WI38 (cell line): ENCODE results near the gene NMUR2.
A peak's percentile ranks its signal among the peaks of the same experiment; 100 is the strongest.

ENCODE experiments used
- H3K4me3 ChIP-seq: 2 replicates; pipeline ENCODE4 v1.5.1; 2011; ENCODE audit warnings: low read depth, mild to moderate bottlenecking, control low read depth, low read length
- CTCF ChIP-seq: IDR thresholded peaks from 2 replicates; pipeline ENCODE4 v1.5.1; 2012; ENCODE audit warnings: low read depth, mild to moderate bottlenecking, control low read depth, low read length

Gene NMUR2

GRCh38 chr5:152358861-152359568 lies 46.1 kb downstream of the NMUR2 start:
- no peak for TF ChIP-seq CTCF
- H3K4me3 ChIP-seq: no peak overlapping the region

GRCh38 chr5:152356506-152356905 lies 48.6 kb downstream of the NMUR2 start:
- no peak overlapping the region for H3K4me3 ChIP-seq
- no peak for TF ChIP-seq CTCF

- no peak overlapping the region for H3K4me3 ChIP-seq
- no peak for TF ChIP-seq CTCF
Measured at GRCh38 chr5:152355061-152355460, 50.0 kb downstream of the NMUR2 start.

- no peak for TF ChIP-seq CTCF
- no peak overlapping the region for H3K4me3 ChIP-seq
Measured at GRCh38 chr5:152353001-152353400, 52.1 kb downstream of the NMUR2 start.

- 0 out of 2 replicates have a peak, but pooled peaks have one; percentile 29 for TF ChIP-seq CTCF
- no peak overlapping the region for H3K4me3 ChIP-seq
Measured at GRCh38 chr5:152349683-152350526, 55.2 kb downstream of the NMUR2 start.
